ENCODE results near the gene AFM. TPM values are rescaled to one million over a fixed set of nuclear protein-coding genes. Genes with fewer than 3 reads are reported as not detected.

AFM gene
- total RNA-seq, 1 experiment from 2014 or later = not detected

- Histone ChIP-seq H3T11ph (ENCODE audit: low read length) (no peak overlapping the region), H2BK5ac (ENCODE audit: insufficient read length, low read length) (no peak overlapping the region), H4K91ac (ENCODE audit: insufficient read length, low read depth, low read length) (no peak overlapping the region), H2AK5ac (ENCODE audit: insufficient read length, low read length) (no peak overlapping the region), H3K23ac (ENCODE audit: insufficient read length, low read depth, low read length) (no peak overlapping the region), H3K9me3 (ENCODE audit: control insufficient read depth, low read depth, low read length) (no peaks in the 10 kb centered on the region), H3K4me1 (ENCODE audit: insufficient read depth, low read length) (no peaks in the 10 kb centered on the region), H3K4me2 (ENCODE audit: insufficient read depth, insufficient read length, low read length) (no peak overlapping the region), H3K56ac (ENCODE audit: insufficient read length, low read depth, low read length) (no peak overlapping the region), H4K5ac (ENCODE audit: insufficient read length, low read depth, low read length) (no peak overlapping the region), H3K4ac (ENCODE audit: low read depth, low read length) (no peak overlapping the region), H2BK12ac (ENCODE audit: insufficient read length, low read depth, low read length) (no peak overlapping the region), H4K20me1 (ENCODE audit: control insufficient read depth, insufficient read depth, insufficient read length) (no peaks in the 10 kb centered on the region), H3K79me1 (ENCODE audit: insufficient read depth, low read depth, low read length, poor library complexity, severe bottlenecking) (no peaks in the 10 kb centered on the region), H3K9ac (ENCODE audit: extremely low read depth, insufficient read length, low read length) (no peak overlapping the region), H2BK20ac (ENCODE audit: low read depth, low read length, poor library complexity, severe bottlenecking) (no peak overlapping the region), H3K79me2 (ENCODE audit: insufficient read depth, low read length) (no peaks in the 10 kb centered on the region), H3K18ac (ENCODE audit: insufficient read length, low read depth, low read length) (no peak overlapping the region), H4K8ac (replicated peaks; ENCODE audit: insufficient read length, low read depth, low read length) (no peak overlapping the region), H2BK15ac (ENCODE audit: low read depth, low read length) (no peak overlapping the region), H3K27ac (ENCODE audit: insufficient read length, low read depth, low read length) (no peak overlapping the region), H2AFZ (ENCODE audit: low read length) (no peak overlapping the region), H3K23me2 (ENCODE audit: insufficient read length, low read depth, low read length, poor library complexity, severe bottlenecking) (no peaks in the 10 kb centered on the region), H3K14ac (ENCODE audit: insufficient read depth, low read length) (no peak overlapping the region), H3K27me3 (ENCODE audit: insufficient read depth, low read length) (no peaks in the 10 kb centered on the region), H2BK120ac (ENCODE audit: low read depth, low read length, poor library complexity, severe bottlenecking) (no peak overlapping the region)
- no peak overlapping the region for H3K4me3 Mint-ChIP-seq
- no peaks in the 10 kb centered on the region for H3K4me1 Mint-ChIP-seq
- TF ChIP-seq CTCF (conservative IDR thresholded peaks at IDR 0.05) = no peak
- no peaks in the 10 kb centered on the region for H3K9me3 Mint-ChIP-seq
- no peaks in the 10 kb centered on the region for H3K36me3 Mint-ChIP-seq (ENCODE audit: insufficient read depth in 1 of 3, low read depth in 3 of 3)
- H3K27ac Mint-ChIP-seq = no peak overlapping the region
- H3K27me3 Mint-ChIP-seq (ENCODE audit: low read depth) = no peaks in the 10 kb centered on the region
- no peak for DNase-seq
- no CpG with 5 or more reads among the region's 2 CpGs for WGBS (ENCODE audit: extremely low coverage, insufficient read length, low lambda C conversion rate)
Measured at GRCh38 chr4:73439445-73439844, 42.1 kb upstream of the AFM start.
